Transverse colon (tissue), 3 donors: ENCODE measurements around the gene GPC6.

Source experiments
- EP300 ChIP-seq: sonication (generic); formaldehyde crosslinking; IDR thresholded peaks from one replicate; pipeline ENCODE4 v1.6.1; 2017; ENCODE audit warnings: antibody characterized with exemption, low read depth
- POLR2A ChIP-seq: fragments of 450-650 bp; IDR thresholded peaks from one replicate; pipeline ENCODE4 v1.6.1; 2016; ENCODE audit warnings: antibody characterized with exemption, mild to moderate bottlenecking, moderate library complexity
- TF ChIP-seq, protein P1 (sequence below), 5 experiments: fragments of 200-600 bp in 3 of 5; fragments of 450-650 bp in 2 of 5; sonication (generic) in 3 of 5; IDR thresholded peaks; 1 replicate in 2 of 5; 2 replicates in 3 of 5; pipeline ENCODE4 v1.5.1; 2016 to 2017; ENCODE audit warnings: antibody characterized with exemption in 5 of 5, inconsistent platforms in 3 of 5, mild to moderate bottlenecking in 2 of 5, moderate library complexity in 1 of 5

- TF ChIP-seq POLR2A (no peak), EP300 (no peak)
- TF ChIP-seq, protein P1, sequence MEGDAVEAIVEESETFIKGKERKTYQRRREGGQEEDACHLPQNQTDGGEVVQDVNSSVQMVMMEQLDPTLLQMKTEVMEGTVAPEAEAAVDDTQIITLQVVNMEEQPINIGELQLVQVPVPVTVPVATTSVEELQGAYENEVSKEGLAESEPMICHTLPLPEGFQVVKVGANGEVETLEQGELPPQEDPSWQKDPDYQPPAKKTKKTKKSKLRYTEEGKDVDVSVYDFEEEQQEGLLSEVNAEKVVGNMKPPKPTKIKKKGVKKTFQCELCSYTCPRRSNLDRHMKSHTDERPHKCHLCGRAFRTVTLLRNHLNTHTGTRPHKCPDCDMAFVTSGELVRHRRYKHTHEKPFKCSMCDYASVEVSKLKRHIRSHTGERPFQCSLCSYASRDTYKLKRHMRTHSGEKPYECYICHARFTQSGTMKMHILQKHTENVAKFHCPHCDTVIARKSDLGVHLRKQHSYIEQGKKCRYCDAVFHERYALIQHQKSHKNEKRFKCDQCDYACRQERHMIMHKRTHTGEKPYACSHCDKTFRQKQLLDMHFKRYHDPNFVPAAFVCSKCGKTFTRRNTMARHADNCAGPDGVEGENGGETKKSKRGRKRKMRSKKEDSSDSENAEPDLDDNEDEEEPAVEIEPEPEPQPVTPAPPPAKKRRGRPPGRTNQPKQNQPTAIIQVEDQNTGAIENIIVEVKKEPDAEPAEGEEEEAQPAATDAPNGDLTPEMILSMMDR (IDR thresholded peaks at IDR 0.05) = no peak
Observed at GRCh38 chr13:94224670-94225069, 998.1 kb downstream of the GPC6 start.
